ENCODE results near the gene TET2. TPM values are rescaled to one million over a fixed set of nuclear protein-coding genes. Genes with fewer than 3 reads are reported as not detected.

TET2 gene
- total RNA-seq, 4 donors from 2014 or later: 19.1 to 36.8 (median 30.4) TPM

DNA sequence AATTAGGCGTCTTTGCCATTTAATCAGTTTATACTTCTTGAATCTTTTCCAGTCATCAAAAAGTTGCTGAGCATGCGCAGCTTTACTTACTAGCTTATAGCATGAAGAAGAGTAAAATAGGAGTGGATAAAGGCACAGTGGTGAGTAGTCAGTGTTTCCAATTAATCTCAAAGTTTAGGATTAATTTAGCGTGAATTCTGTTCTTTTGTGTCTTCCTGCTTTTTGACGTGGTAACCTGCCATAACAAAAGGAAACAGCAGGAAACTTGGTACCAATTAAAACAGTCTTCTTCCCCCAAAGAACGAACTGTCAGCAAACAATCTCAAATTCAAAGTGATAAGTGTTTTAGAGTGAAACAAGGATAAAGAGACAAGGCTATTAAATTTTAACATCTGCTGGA lies 61.9 kb downstream of the TET2 start:
- no peaks in the 10 kb centered on the region for H3K36me3 ChIP-seq
- DNase-seq: no peak
- intact Hi-C loops (cut with DNase I): no loop called here
- no peaks in the 10 kb centered on the region for H3K9me3 ChIP-seq
- TF ChIP-seq POLR2A (IDR thresholded peaks at IDR 0.05): no peak
- TF ChIP-seq, protein P1, sequence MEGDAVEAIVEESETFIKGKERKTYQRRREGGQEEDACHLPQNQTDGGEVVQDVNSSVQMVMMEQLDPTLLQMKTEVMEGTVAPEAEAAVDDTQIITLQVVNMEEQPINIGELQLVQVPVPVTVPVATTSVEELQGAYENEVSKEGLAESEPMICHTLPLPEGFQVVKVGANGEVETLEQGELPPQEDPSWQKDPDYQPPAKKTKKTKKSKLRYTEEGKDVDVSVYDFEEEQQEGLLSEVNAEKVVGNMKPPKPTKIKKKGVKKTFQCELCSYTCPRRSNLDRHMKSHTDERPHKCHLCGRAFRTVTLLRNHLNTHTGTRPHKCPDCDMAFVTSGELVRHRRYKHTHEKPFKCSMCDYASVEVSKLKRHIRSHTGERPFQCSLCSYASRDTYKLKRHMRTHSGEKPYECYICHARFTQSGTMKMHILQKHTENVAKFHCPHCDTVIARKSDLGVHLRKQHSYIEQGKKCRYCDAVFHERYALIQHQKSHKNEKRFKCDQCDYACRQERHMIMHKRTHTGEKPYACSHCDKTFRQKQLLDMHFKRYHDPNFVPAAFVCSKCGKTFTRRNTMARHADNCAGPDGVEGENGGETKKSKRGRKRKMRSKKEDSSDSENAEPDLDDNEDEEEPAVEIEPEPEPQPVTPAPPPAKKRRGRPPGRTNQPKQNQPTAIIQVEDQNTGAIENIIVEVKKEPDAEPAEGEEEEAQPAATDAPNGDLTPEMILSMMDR (IDR thresholded peaks at IDR 0.05): no peak
- H3K4me1 ChIP-seq: peaks cover 0 to 59% (median 12%) of the 10 kb centered on the region in 3 donors
- WGBS, 2 donors: 84 to 92% methylated on average over 5 of the region's 5 CpGs
- H3K27me3 ChIP-seq: no peaks in the 10 kb centered on the region
- H3K4me3 ChIP-seq: no peak overlapping the region
- no peak overlapping the region for H3K27ac ChIP-seq

DNA sequence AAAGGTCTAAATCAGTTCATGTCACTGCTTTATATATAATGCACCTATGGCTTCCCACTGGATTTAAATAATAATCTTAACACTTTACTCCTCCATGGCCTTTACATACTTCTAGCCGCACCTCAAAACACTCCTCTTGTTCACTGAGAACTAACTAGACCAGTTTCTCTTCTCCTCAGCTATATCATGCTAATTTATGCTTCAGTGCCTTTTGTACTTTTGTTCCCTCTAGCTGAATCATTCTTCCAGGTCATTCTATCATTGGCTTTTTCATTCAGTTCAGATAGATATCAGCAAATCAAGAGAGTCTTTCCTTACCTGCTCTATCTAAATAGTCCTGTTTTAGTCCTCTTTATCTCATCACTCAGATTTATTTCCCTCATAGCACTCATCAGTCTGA lies 64.2 kb downstream of the TET2 start:
- intact Hi-C loops (cut with DNase I): no loop called here
- Histone ChIP-seq H3K9me3 (no peaks in the 10 kb centered on the region), H3K27me3 (no peaks in the 10 kb centered on the region), H3K4me1 (peaks cover 0 to 65% (median 12%) of the 10 kb centered on the region in 3 donors), H3K36me3 (no peaks in the 10 kb centered on the region), H3K27ac (peak overlapping the region in 3 of 4 donors; percentile 70 to 81 (median 76)), H3K4me3 (no peak overlapping the region)
- no peak for DNase-seq
- TF ChIP-seq POLR2A (IDR thresholded peaks at IDR 0.05): no peak
- TF ChIP-seq, protein P1 (IDR thresholded peaks at IDR 0.05): no peak
- 32 to 54% methylated on average over 1 of the region's 1 CpG for WGBS, 2 donors

GRCh38 chr4:105215609-105216313 lies 69.1 kb downstream of the TET2 start:
- no peak overlapping the region for H3K27ac ChIP-seq
- WGBS, 2 donors: 37 to 40% methylated on average over 4 of the region's 4 CpGs

DNA sequence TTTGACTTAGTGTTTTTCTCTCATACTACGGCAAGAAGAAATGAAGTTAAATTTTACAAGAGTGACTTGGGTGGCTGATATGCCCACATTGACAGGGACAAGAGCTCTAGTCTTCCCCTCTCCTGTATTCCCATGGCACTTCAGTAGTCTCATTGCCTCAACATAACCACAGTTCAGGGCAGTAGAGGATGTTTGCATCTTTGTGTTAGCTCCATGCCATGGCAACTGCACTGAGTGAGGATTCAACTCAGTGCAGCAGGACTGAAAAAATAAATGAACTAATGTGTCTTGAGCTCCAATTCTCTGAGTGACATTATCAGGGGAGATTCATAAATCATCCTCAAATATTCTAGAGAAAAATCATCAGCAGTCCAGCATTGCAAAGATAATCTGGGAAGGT lies 78.8 kb downstream of the TET2 start:
- no peak for DNase-seq
- H3K27ac ChIP-seq: no peak overlapping the region
- no peak overlapping the region for H3K4me3 ChIP-seq
- intact Hi-C loops (cut with DNase I): no loop called here
- no peaks in the 10 kb centered on the region for H3K36me3 ChIP-seq
- no peak for TF ChIP-seq POLR2A (IDR thresholded peaks at IDR 0.05)
- TF ChIP-seq, protein P1 (IDR thresholded peaks at IDR 0.05): no peak
- H3K9me3 ChIP-seq: no peaks in the 10 kb centered on the region
- H3K4me1 ChIP-seq: peaks cover 0 to 21% (median 0%) of the 10 kb centered on the region in 3 donors
- H3K27me3 ChIP-seq: no peaks in the 10 kb centered on the region
- WGBS, 2 donors: 100% methylated on average over 1 of the region's 1 CpG

More at GRCh38 chr4:105215609-105216313, 69.1 kb downstream of the TET2 start:
- Histone ChIP-seq H3K36me3 (no peaks in the 10 kb centered on the region), H3K4me3 (no peak overlapping the region), H3K27me3 (no peaks in the 10 kb centered on the region), H3K9me3 (no peaks in the 10 kb centered on the region), H3K4me1 (peaks cover 3 to 32% (median 7%) of the 10 kb centered on the region in 3 donors)
- TF ChIP-seq, protein P1 (IDR thresholded peaks at IDR 0.05): no peak
- TF ChIP-seq POLR2A (IDR thresholded peaks at IDR 0.05): no peak
- intact Hi-C loops (cut with DNase I): no loop called here
- no peak for DNase-seq

GRCh38 chr4:105227054-105227453 lies 80.4 kb downstream of the TET2 start:
- Histone ChIP-seq H3K27ac (no peak overlapping the region), H3K9me3 (no peaks in the 10 kb centered on the region), H3K4me3 (no peak overlapping the region), H3K36me3 (no peaks in the 10 kb centered on the region), H3K4me1 (peaks cover 0 to 17% (median 0%) of the 10 kb centered on the region in 3 donors), H3K27me3 (no peaks in the 10 kb centered on the region)
- TF ChIP-seq, protein P1 (IDR thresholded peaks at IDR 0.05): no peak
- TF ChIP-seq POLR2A (IDR thresholded peaks at IDR 0.05): no peak
- WGBS, 2 donors: 50 to 85% methylated on average over 1 of the region's 1 CpG
- intact Hi-C loops (cut with DNase I): no loop called here
- DNase-seq: no peak
